Hematopoietic multipotent progenitor cell treated with erythropoietin and hydrocortisone succinate and interleukin-3 and kit ligand, for 4 days (in vitro differentiated cells): ENCODE measurements around the gene OBP2A.

ENCODE experiments used
- DNase-seq: peaks from one replicate; pipeline ENCODE4 v3.0.0-alpha.2; 2015

OBP2A gene

GRCh38 chr9:135580664-135581380 is 34.9 kb downstream of the OBP2A start:
- no peak for DNase-seq

GRCh38 chr9:135581636-135582426 is 35.9 kb downstream of the OBP2A start:
- no peak for DNase-seq

- no peak for DNase-seq
These were observed 36.6 kb downstream of the OBP2A start for GRCh38 chr9:135582541-135582940.

GRCh38 chr9:135582966-135583687 is 37.2 kb downstream of the OBP2A start:
- DNase-seq: no peak

GRCh38 chr9:135583688-135584011 is 37.7 kb downstream of the OBP2A start:
- no peak for DNase-seq

GRCh38 chr9:135584371-135584770 is 38.4 kb downstream of the OBP2A start:
- DNase-seq: no peak

- no peak for DNase-seq
These were observed 39.0 kb downstream of the OBP2A start for GRCh38 chr9:135584934-135585333.

GRCh38 chr9:135586601-135587109 is 40.7 kb downstream of the OBP2A start:
- no peak for DNase-seq

GRCh38 chr9:135587658-135588057 is 41.7 kb downstream of the OBP2A start:
- no peak for DNase-seq

GRCh38 chr9:135588371-135588770 is 42.4 kb downstream of the OBP2A start:
- no peak for DNase-seq

GRCh38 chr9:135588886-135589595 is 43.1 kb downstream of the OBP2A start:
- DNase-seq: no peak

GRCh38 chr9:135589596-135590485 is 43.9 kb downstream of the OBP2A start:
- no peak for DNase-seq

GRCh38 chr9:135590486-135591079 is 44.7 kb downstream of the OBP2A start:
- DNase-seq: no peak

GRCh38 chr9:135591506-135592330 is 45.8 kb downstream of the OBP2A start:
- no peak for DNase-seq

GRCh38 chr9:135592331-135592590 is 46.3 kb downstream of the OBP2A start:
- no peak for DNase-seq

- no peak for DNase-seq
These were observed 46.7 kb downstream of the OBP2A start for GRCh38 chr9:135592625-135593024.

GRCh38 chr9:135596211-135596610 is 50.3 kb downstream of the OBP2A start:
- DNase-seq: no peak
